GM10248 (cell line): ENCODE data around the gene MB.

Experiments
- CTCF ChIA-PET: fragments of 300-600 bp; sonication (Branson Sonifier 250); formaldehyde crosslinking; extraction: SDS; loops from one replicate; lab custom pipeline; 2021; ENCODE audit warnings: antibody characterized with exemption; lab: Yijun Ruan, JAX
- POLR2A ChIA-PET: fragments of 350-650 bp; sonication (Branson Sonifier 250); formaldehyde crosslinking; extraction: SDS; loops from one replicate; lab custom pipeline; 2020; ENCODE audit warnings: antibody characterized with exemption; lab: Yijun Ruan, JAX
- DNase-seq: peaks from one replicate; pipeline ENCODE4 v3.0.0; 2012; ENCODE audit errors: extremely low spot score
- TF ChIP-seq, protein P1 (sequence below): IDR thresholded peaks from 2 replicates; pipeline ENCODE4 v1.5.1; 2012; ENCODE audit warnings: mild to moderate bottlenecking, low read depth; ENCODE audit errors: extremely low read depth, missing control alignments, control extremely low read depth

The MB gene

DNA sequence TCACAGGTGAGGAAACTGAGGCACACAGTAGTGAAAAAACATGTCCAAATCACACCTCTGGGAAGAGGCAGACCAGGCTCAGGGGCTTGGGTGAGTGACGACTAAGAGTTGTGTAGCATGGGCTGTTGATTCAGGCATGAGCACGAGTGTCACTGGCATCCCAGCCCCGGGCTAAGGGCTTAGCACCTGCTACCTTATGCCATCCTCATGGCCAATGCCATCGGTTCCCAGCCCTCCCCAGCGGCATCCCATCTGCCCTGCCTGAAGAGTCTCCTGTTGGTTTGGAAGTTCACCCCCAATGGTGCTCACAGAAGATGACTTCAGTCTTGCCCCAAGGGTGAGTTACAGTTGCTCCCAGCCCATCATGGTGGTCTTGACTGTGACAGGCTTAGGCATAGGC lies 22.4 kb downstream of the MB start:
- ChIA-PET CTCF (no interaction called here), POLR2A (no interaction called here)
- DNase-seq = no peak
- TF ChIP-seq, protein P1, sequence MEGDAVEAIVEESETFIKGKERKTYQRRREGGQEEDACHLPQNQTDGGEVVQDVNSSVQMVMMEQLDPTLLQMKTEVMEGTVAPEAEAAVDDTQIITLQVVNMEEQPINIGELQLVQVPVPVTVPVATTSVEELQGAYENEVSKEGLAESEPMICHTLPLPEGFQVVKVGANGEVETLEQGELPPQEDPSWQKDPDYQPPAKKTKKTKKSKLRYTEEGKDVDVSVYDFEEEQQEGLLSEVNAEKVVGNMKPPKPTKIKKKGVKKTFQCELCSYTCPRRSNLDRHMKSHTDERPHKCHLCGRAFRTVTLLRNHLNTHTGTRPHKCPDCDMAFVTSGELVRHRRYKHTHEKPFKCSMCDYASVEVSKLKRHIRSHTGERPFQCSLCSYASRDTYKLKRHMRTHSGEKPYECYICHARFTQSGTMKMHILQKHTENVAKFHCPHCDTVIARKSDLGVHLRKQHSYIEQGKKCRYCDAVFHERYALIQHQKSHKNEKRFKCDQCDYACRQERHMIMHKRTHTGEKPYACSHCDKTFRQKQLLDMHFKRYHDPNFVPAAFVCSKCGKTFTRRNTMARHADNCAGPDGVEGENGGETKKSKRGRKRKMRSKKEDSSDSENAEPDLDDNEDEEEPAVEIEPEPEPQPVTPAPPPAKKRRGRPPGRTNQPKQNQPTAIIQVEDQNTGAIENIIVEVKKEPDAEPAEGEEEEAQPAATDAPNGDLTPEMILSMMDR = no peak

DNA sequence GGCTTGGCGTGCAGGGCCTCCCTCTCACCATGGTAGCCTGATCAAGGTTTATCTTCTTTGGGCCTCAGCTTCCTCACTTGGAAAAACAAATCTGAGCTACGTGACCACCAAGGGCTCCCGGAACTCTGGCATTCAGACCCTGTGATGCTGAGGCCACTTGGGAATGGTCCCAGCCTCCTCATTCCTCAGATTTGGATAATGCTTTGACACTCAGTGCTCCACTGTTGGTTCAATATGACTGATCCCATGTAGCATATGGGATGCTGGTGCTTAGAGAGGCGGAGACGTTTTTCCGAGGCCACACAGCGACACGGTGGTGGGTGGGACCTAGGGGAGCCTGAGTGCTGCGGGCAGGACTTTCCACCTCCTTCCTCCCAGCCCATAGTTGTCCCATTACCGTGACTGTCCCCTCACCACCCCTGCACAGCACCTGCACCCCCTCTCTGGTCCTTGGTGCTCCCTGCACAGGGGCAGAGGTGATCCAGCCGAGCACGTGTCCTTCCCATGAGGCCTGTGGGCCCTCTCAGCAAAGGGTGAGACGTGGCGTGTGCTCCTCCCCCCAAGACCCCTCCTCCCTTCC lies 23.1 kb downstream of the MB start:
- POLR2A ChIA-PET = no interaction called here
- CTCF ChIA-PET = no interaction called here
- TF ChIP-seq, protein P1 = no peak
- DNase-seq = no peak

DNA sequence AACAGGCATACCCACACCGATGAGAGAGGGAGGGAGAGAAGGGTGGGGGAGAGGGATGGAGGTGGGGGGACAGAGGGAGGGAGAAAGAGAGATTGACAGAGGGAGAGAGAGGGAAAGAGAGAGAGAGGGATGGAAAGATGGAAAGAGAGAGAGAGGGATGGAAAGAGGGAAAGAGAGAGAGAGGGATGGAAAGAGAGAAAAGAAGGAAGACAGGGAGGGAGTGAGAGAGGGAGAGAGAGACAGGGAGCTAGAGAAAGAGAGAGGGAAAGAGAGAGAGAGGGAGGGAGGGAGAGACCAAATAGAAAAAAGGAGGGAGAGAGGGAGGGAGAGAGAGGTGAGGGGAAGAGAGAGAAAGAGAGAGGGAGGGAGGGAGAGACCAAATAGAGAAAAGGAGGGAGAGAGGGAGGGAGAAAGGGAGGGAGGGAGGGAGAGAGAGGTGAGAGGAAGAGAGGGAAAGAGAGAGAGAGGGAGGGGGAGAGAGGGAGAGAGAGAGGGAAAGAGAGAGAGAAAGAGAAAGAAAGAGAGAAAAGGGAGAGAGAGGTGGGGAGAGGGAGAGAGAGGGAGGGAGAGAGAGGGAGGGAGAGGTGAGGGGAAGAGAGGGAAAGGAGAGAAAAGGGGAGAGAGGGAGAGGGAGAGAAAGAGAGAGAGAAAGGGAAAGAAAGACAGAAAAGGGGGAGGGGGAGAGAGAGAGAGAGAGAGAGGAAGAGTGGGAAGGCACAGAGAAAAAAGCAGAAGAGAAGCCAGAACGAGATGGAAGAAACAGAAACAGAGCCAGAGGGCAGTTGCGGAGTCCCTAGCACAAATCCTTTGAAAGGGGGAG lies 23.8 kb downstream of the MB start:
- POLR2A ChIA-PET = interaction anchor here (0.6 kb wide), 1 partner anchor 635 kb away, joined by 7 read pairs; no protein-coding TSS in a partner anchor
- DNase-seq = no peak
- TF ChIP-seq, protein P1 = no peak
- CTCF ChIA-PET = interaction anchor here (2.4 kb wide), 1 partner anchor 10 kb away, joined by 8 read pairs; no protein-coding TSS in a partner anchor

DNA sequence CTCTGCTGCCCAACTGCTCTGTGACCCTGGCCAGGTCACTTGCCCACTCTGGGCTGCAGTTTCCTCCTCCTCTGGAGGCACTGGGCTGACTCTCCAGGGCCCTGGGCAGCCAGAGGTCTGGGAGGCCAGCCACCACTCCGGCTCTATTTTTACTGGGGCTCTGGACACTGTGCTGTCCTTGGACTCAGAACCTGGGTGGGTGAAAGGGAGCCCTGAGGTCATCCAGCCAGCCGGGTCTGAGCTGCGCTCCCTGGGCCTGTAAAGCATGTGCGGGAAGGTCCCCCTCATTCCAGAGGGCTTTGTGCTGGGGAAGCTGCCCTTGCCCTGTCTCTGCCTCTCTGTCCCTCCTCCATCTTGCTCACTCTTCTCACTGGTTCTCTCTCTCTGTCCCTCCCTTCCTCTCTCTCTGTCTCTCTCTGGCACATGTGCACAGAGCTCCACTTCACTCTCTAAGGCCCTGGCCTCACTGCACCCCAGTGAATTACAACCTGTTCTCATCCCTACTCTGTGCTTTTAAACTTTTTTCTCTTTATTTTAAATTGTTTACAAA lies 24.6 kb downstream of the MB start:
- DNase-seq = no peak
- ChIA-PET CTCF (interaction anchor here (1.8 to 2.4 kb wide), 2 partner anchors 9 to 10 kb away, joined by 8 to 9 read pairs; no protein-coding TSS in a partner anchor), POLR2A (interaction anchor here (0.6 kb wide), 1 partner anchor 634 kb away, joined by 7 read pairs; no protein-coding TSS in a partner anchor)
- TF ChIP-seq, protein P1 = no peak

DNA sequence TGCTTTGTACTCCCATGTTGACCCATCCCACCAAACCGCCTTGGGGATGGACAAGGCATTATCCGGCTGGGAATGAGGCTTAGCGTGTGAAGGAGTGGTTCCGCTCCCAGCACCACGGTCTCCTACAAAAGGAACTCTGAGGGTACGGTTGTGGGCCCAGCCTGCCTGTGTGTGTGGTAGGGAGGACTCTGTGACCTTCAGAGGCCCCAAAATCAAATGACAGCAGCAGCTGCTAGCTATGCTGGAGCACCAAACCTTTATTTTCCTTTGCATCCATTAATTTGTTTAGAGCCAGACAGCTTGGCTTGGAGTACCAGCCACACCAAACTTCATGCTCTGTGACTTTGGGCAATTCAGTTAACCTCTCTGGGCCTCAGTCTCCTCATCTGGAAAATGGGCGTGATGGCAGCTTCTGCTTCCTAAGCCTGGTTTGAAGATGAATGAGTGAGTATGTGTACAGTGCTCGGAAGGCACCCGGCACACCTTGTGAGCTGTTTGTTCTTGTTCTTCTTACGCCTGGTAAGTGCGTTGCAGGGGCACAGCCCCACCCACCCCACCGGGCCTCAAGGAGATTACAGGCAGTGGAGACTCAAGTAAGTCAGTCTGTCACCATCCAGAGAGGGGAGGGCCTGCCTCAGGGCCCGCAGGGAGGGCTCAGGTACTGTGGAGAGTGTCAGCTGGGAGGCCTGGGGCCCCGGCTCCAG lies 25.3 kb downstream of the MB start:
- CTCF ChIA-PET = interaction anchor here (1.4 to 2.4 kb wide), 3 partner anchors 8 to 241 kb away, joined by 4 to 9 read pairs (median 8); no protein-coding TSS in a partner anchor
- POLR2A ChIA-PET = interaction anchor here (0.6 kb wide), 1 partner anchor 761 kb away, joined by 6 read pairs; no protein-coding TSS in a partner anchor
- TF ChIP-seq, protein P1 = no peak

More for the DNA sequence above, 25.3 kb downstream of the MB start:
- DNase-seq = no peak
